GM10847 (cell line): Measurements from ENCODE around the gene TSNAX.

Source experiments
- POLR2A ChIP-seq: IDR thresholded peaks from 2 replicates; pipeline ENCODE4 v1.6.1; 2011; ENCODE audit not compliant: insufficient read length; ENCODE audit errors: extremely low read depth

Gene TSNAX

GRCh38 chr1:231601824-231602672 lies 73.6 kb downstream of the TSNAX start:
- TF ChIP-seq POLR2A: no peak

GRCh38 chr1:231602673-231602984 lies 74.2 kb downstream of the TSNAX start:
- no peak for TF ChIP-seq POLR2A

GRCh38 chr1:231603598-231604275 lies 75.3 kb downstream of the TSNAX start:
- TF ChIP-seq POLR2A: no peak

- no peak for TF ChIP-seq POLR2A
These were observed 75.8 kb downstream of the TSNAX start for GRCh38 chr1:231604276-231604621.

- no peak for TF ChIP-seq POLR2A
These were observed 77.0 kb downstream of the TSNAX start for GRCh38 chr1:231605149-231606100.

- TF ChIP-seq POLR2A: no peak
These were observed 78.2 kb downstream of the TSNAX start for GRCh38 chr1:231606712-231607111.

GRCh38 chr1:231610388-231610787 lies 81.9 kb downstream of the TSNAX start:
- no peak for TF ChIP-seq POLR2A

- TF ChIP-seq POLR2A: no peak
These were observed 82.6 kb downstream of the TSNAX start for GRCh38 chr1:231611111-231611510.

GRCh38 chr1:231611851-231612250 lies 83.4 kb downstream of the TSNAX start:
- no peak for TF ChIP-seq POLR2A

GRCh38 chr1:231612393-231613089 lies 84.1 kb downstream of the TSNAX start:
- TF ChIP-seq POLR2A: no peak

GRCh38 chr1:231613419-231614349 lies 85.2 kb downstream of the TSNAX start:
- TF ChIP-seq POLR2A: no peak
